Neural cell (in vitro differentiated cells): ENCODE data around the gene ADARB2.

ENCODE experiments used
- CTCF ChIP-seq: fragments of 450-650 bp; IDR thresholded peaks from 2 replicates; pipeline ENCODE4 v1.5.1; 2014; ENCODE audit warnings: antibody characterized with exemption, mild to moderate bottlenecking, moderate library complexity; ENCODE audit not compliant: poor library complexity, severe bottlenecking
- EP300 ChIP-seq: fragments of 450-650 bp; conservative IDR thresholded peaks from 2 replicates; pipeline ENCODE4 v1.6.1; 2014; ENCODE audit warnings: antibody characterized with exemption, mild to moderate bottlenecking, moderate library complexity; ENCODE audit not compliant: poor library complexity, severe bottlenecking
- EZH2 ChIP-seq: fragments of 200-600, 300-800 bp; shearing (Covaris generic), sonication (generic); IDR thresholded peaks from 2 replicates; pipeline ENCODE4 v1.6.1; 2014; ENCODE audit warnings: antibody characterized with exemption, low read length, borderline replicate concordance, mild to moderate bottlenecking; ENCODE audit not compliant: insufficient read depth, poor library complexity, severe bottlenecking
- MXI1 ChIP-seq: fragments of 450-650 bp; conservative IDR thresholded peaks from 2 replicates; pipeline ENCODE4 v1.6.1; 2014; ENCODE audit warnings: antibody characterized with exemption, mild to moderate bottlenecking; ENCODE audit not compliant: poor library complexity, severe bottlenecking
- POLR2AphosphoS5 ChIP-seq: IDR thresholded peaks from 2 replicates; pipeline ENCODE4 v1.6.1; 2012
- RAD21 ChIP-seq: fragments of 450-650 bp; conservative IDR thresholded peaks from 2 replicates; pipeline ENCODE4 v1.6.1; 2014; ENCODE audit warnings: antibody characterized with exemption, mild to moderate bottlenecking, moderate library complexity
- REST ChIP-seq: IDR thresholded peaks from 2 replicates; pipeline ENCODE4 v1.6.1; 2012; ENCODE audit warnings: borderline replicate concordance
- SMC3 ChIP-seq: fragments of 450-650 bp; conservative IDR thresholded peaks from 2 replicates; pipeline ENCODE4 v1.6.1; 2014; ENCODE audit warnings: antibody characterized with exemption, mild to moderate bottlenecking, moderate library complexity; ENCODE audit not compliant: poor library complexity

GRCh38 chr10:1196656-1197055 lies 540.7 kb downstream of the ADARB2 start:
- TF ChIP-seq CTCF = no peak
- TF ChIP-seq SMC3 = no peak
- no peak for TF ChIP-seq EZH2
- no peak for TF ChIP-seq EP300
- no peak for TF ChIP-seq RAD21
- TF ChIP-seq POLR2AphosphoS5 = no peak
- no peak for TF ChIP-seq REST
- no peak for TF ChIP-seq MXI1
